Loucy (cell line): ENCODE data around the gene BARX1.

Experiments used
- EZH2phosphoT487 ChIP-seq: fragments of 200-600 bp; IDR thresholded peaks from 2 replicates; pipeline ENCODE4 v1.6.1; 2018; ENCODE audit warnings: antibody characterized with exemption, mild to moderate bottlenecking, moderate library complexity, borderline replicate concordance
- TF ChIP-seq, protein P1 (sequence below): fragments of 200-600 bp; sonication (generic); conservative IDR thresholded peaks from 2 replicates; pipeline ENCODE4 v1.5.1; 2014; ENCODE audit warnings: mild to moderate bottlenecking, antibody characterized with exemption, low read length

DNA sequence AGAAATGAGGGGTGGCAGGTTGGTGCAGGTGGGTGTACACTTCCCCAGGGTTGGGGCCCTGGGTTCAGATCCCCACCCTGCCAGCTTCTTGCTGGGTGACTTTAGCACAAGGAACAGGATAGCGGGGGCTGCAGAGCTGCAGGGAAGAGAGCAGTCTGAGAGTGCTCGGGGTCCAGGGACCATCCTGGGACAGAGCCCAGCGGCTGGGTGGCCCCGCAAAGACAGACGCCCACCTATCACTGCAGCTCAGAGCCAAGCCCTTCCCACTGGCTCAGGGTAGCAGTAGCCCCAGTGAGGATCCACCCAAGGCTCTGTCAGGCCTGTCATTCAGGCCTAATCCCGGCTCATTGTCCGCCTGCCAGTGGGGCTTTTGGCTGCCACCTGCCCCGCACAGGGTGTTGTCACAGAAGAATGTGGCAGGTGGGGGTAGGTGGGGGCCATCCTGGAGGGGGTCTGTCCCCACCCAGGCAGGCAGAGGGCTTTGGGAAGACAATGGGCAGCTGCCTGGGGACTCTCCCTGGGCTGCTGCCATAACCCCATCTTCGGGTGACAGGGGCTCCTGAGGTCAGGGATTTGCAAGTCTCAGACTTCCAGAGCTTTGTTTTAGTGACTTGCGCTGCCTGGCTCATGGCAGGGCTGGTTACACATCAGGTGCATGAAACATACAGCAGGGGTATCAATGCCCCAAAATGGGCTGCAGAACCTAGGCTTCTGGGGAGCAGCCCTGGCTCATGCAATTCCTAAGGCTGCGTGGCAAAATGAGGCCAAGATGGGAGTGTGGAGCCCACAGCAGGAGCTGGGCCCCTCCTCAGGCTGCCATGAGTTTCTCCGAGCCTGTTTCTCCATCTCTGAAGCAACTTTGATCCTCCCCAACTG lies 52.1 kb downstream of the BARX1 start:
- TF ChIP-seq, protein P1, sequence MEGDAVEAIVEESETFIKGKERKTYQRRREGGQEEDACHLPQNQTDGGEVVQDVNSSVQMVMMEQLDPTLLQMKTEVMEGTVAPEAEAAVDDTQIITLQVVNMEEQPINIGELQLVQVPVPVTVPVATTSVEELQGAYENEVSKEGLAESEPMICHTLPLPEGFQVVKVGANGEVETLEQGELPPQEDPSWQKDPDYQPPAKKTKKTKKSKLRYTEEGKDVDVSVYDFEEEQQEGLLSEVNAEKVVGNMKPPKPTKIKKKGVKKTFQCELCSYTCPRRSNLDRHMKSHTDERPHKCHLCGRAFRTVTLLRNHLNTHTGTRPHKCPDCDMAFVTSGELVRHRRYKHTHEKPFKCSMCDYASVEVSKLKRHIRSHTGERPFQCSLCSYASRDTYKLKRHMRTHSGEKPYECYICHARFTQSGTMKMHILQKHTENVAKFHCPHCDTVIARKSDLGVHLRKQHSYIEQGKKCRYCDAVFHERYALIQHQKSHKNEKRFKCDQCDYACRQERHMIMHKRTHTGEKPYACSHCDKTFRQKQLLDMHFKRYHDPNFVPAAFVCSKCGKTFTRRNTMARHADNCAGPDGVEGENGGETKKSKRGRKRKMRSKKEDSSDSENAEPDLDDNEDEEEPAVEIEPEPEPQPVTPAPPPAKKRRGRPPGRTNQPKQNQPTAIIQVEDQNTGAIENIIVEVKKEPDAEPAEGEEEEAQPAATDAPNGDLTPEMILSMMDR = no peak
- no peak for TF ChIP-seq EZH2phosphoT487
